ENCODE measurements around the gene CLPTM1L. TPM values are rescaled to one million over a fixed set of nuclear protein-coding genes. Genes with fewer than 3 reads are reported as not detected.
"Not testable (repeated sequence)": the region's sequence is repeated elsewhere in the genome, so short reads cannot be mapped to it uniquely, and the experiment has no call there.

CLPTM1L gene
- total RNA-seq, 4 donors from 2014 or later = 149 to 215 (median 179) TPM

GRCh38 chr5:1360861-1361260 is 16.0 kb upstream of the CLPTM1L start:
- no peak overlapping the region for H3K27ac ChIP-seq
- H3K27me3 ChIP-seq = no peaks in the 10 kb centered on the region
- no peak overlapping the region for H3K4me3 ChIP-seq (replicated peaks in 1 of 3)
- intact Hi-C loops (cut with DNase I) = no loop called here
- H3K9me3 ChIP-seq = no peaks in the 10 kb centered on the region
- WGBS, 2 donors = 61 to 67% methylated on average over 4 of the region's 4 CpGs
- TF ChIP-seq POLR2A (IDR thresholded peaks at IDR 0.05) = no peak
- no peak for TF ChIP-seq CTCF (IDR thresholded peaks at IDR 0.05)
- H3K4me1 ChIP-seq = no peaks in the 10 kb centered on the region
- DNase-seq = no peak
- no peaks in the 10 kb centered on the region for H3K36me3 ChIP-seq

GRCh38 chr5:1360367-1360766 is 15.5 kb upstream of the CLPTM1L start:
- DNase-seq; H3K27me3 ChIP-seq; H3K4me3 ChIP-seq (replicated peaks in 1 of 3); H3K27ac ChIP-seq; H3K36me3 ChIP-seq; H3K9me3 ChIP-seq; intact Hi-C loops (cut with DNase I); H3K4me1 ChIP-seq: not testable (repeated sequence)
- 88% methylated on average over 7 of the region's 7 CpGs for WGBS, 2 donors

- no peak for DNase-seq
- Histone ChIP-seq H3K27me3 (no peaks in the 10 kb centered on the region), H3K36me3 (no peaks in the 10 kb centered on the region), H3K9me3 (no peaks in the 10 kb centered on the region), H3K4me3 (replicated peaks in 1 of 3) (no peak overlapping the region), H3K4me1 (no peaks in the 10 kb centered on the region), H3K27ac (no peak overlapping the region)
- no peak for TF ChIP-seq CTCF (IDR thresholded peaks at IDR 0.05)
- no peak for TF ChIP-seq POLR2A (IDR thresholded peaks at IDR 0.05)
- intact Hi-C loops (cut with DNase I) = no loop called here
- WGBS, 2 donors = 85 to 89% methylated on average over 11 of the region's 11 CpGs
Observed at GRCh38 chr5:1359713-1360112, 14.8 kb upstream of the CLPTM1L start.

- Histone ChIP-seq H3K27ac (no peak overlapping the region), H3K4me1 (no peaks in the 10 kb centered on the region), H3K4me3 (replicated peaks in 1 of 3) (no peak overlapping the region), H3K9me3 (no peaks in the 10 kb centered on the region), H3K27me3 (no peaks in the 10 kb centered on the region), H3K36me3 (no peaks in the 10 kb centered on the region)
- no peak for DNase-seq
- WGBS, 2 donors = 75 to 76% methylated on average over 24 to 26 of the region's 31 CpGs
- TF ChIP-seq CTCF (IDR thresholded peaks at IDR 0.05) = no peak
- no peak for TF ChIP-seq POLR2A (IDR thresholded peaks at IDR 0.05)
- intact Hi-C loops (cut with DNase I) = no loop called here
Observed at GRCh38 chr5:1359031-1359645, 14.2 kb upstream of the CLPTM1L start.

GRCh38 chr5:1358726-1359025 is 13.8 kb upstream of the CLPTM1L start:
- H3K36me3 ChIP-seq = no peaks in the 10 kb centered on the region
- no peak overlapping the region for H3K4me3 ChIP-seq (replicated peaks in 1 of 3)
- no peak for DNase-seq
- intact Hi-C loops (cut with DNase I) = no loop called here
- no peaks in the 10 kb centered on the region for H3K27me3 ChIP-seq
- H3K27ac ChIP-seq = no peak overlapping the region
- 96% methylated on average over 4 of the region's 10 CpGs; no CpG with 5 or more reads in 1 of the 2 donors for WGBS, 2 donors
- TF ChIP-seq CTCF (IDR thresholded peaks at IDR 0.05) (no peak), POLR2A (IDR thresholded peaks at IDR 0.05) (no peak)
- no peaks in the 10 kb centered on the region for H3K4me1 ChIP-seq
- no peaks in the 10 kb centered on the region for H3K9me3 ChIP-seq
